K562 (cell line): Measurements from ENCODE around the gene LYRM1. TPM values are rescaled to one million over a fixed set of nuclear protein-coding genes. Genes with fewer than 3 reads are reported as not detected.

Source experiments
- CBX8 ChIP-seq: fragments of 200-600 bp; sonication (generic); IDR thresholded peaks from 2 replicates; pipeline ENCODE4 v1.6.1; 2012; ENCODE audit warnings: borderline replicate concordance, mixed run types, low read depth, mild to moderate bottlenecking, moderate library complexity, mixed read lengths, low read length, control low read depth, inconsistent platforms; ENCODE audit not compliant: poor library complexity, severe bottlenecking; ENCODE audit errors: extremely low read depth
- DPF2 ChIP-seq: fragments of 450-650 bp; IDR thresholded peaks from 2 replicates; pipeline ENCODE4 v1.6.1; 2016
- ELF1 ChIP-seq: fragments of 200-800 bp; sonication (Bioruptor generic); IDR thresholded peaks from 2 replicates; pipeline ENCODE4 v1.6.1; 2016; ENCODE audit warnings: missing genetic modification characterization, missing compliant biosample characterization
- HEY1 ChIP-seq: fragments of 250-450 bp; sonication (Bioruptor Pico); IDR thresholded peaks from 2 replicates; pipeline ENCODE4 v1.5.0; 2020; ENCODE audit warnings: mild to moderate bottlenecking, moderate library complexity, borderline replicate concordance
- KLF13 ChIP-seq: fragments of 450-650 bp; IDR thresholded peaks from 2 replicates; pipeline ENCODE4 v1.6.1; 2016; ENCODE audit warnings: missing genetic modification characterization, low read depth, mild to moderate bottlenecking, missing compliant biosample characterization, moderate library complexity, borderline replicate concordance
- MTF1 ChIP-seq: fragments of 250-450 bp; sonication (Bioruptor Pico); IDR thresholded peaks from 2 replicates; pipeline ENCODE4 v1.9.0; 2021; ENCODE audit warnings: moderate library complexity, mild to moderate bottlenecking, inconsistent platforms, borderline replicate concordance
- POLR3A ChIP-seq: IDR thresholded peaks from 2 replicates; pipeline ENCODE4 v1.6.1; 2011; ENCODE audit warnings: borderline replicate concordance, mild to moderate bottlenecking, moderate library complexity; ENCODE audit not compliant: insufficient read length, insufficient read depth; ENCODE audit errors: extremely low read depth
- RFX7 ChIP-seq: fragments of 250-450 bp; sonication (Bioruptor Pico); IDR thresholded peaks from 2 replicates; pipeline ENCODE4 v1.5.1; 2021; ENCODE audit warnings: mild to moderate bottlenecking
- RHOXF2B ChIP-seq: fragments of 250-450 bp; sonication (Bioruptor Pico); conservative IDR thresholded peaks from 2 replicates; pipeline ENCODE4 v1.5.1; 2021
- SMAD4 ChIP-seq: fragments of 250-450 bp; sonication (Bioruptor Pico); conservative IDR thresholded peaks from 2 replicates; pipeline ENCODE4 v1.8.0; 2021; ENCODE audit warnings: inconsistent platforms, mild to moderate bottlenecking, moderate library complexity
- XRCC3 ChIP-seq: fragments of 450-650 bp; IDR thresholded peaks from 2 replicates; pipeline ENCODE4 v1.6.1; 2017; ENCODE audit warnings: mild to moderate bottlenecking, moderate library complexity
- ZFP1 ChIP-seq: fragments of 450-650 bp; formaldehyde crosslinking; IDR thresholded peaks from 2 replicates; pipeline ENCODE4 v1.4.0; 2020; ENCODE audit warnings: mild to moderate bottlenecking, mixed read lengths
- ZNF232 ChIP-seq: sonication (generic); formaldehyde crosslinking; IDR thresholded peaks from 2 replicates; pipeline ENCODE4 v1.8.0; 2022; ENCODE audit warnings: mild to moderate bottlenecking, missing genetic modification reagents
- polyA plus RNA-seq, 8 experiments: library from polyadenylated mRNA; depleted of rRNA in 4 of 8; stranded (reverse) in 5 of 8; unstranded in 3 of 8; fragments of >200 nt; fragmentation: Nextera tagmentation in 2 of 8; fragmentation: Illumina TruSeq in 1 of 8; extraction: Ambion mirVana in 2 of 8; extraction: Trizol in 1 of 8; gene quantifications; 2 replicates each; pipeline versions ENCODE4 v1.2.1 to v1.2.3, GENCODE V29; 2011 to 2014; ENCODE audit warnings: inconsistent platforms in 1 of 8, missing spikeins in 1 of 8
- total RNA-seq, 7 experiments: library from RNA; depleted of rRNA in 6 of 7; stranded (reverse); fragments of >200 nt in 6 of 7; fragmentation: Illumina TruSeq in 2 of 7; extraction: Trizol in 2 of 7; gene quantifications; 2 replicates each; pipeline versions ENCODE4 v1.2.1 to v1.2.3, GENCODE V29; 2011 to 2021; ENCODE audit warnings: low replicate concordance in 1 of 7
- TF ChIP-seq, protein P1 (sequence below), 2 experiments: fragments of 450-650 bp; IDR thresholded peaks; 2 replicates each; pipeline ENCODE4 v1.6.1; 2016; ENCODE audit warnings: mild to moderate bottlenecking in 2 of 2, borderline replicate concordance in 1 of 2, low read depth in 1 of 2, moderate library complexity in 1 of 2
- TF ChIP-seq, protein P2 (sequence below): sonication (generic); formaldehyde crosslinking; IDR thresholded peaks from 2 replicates; pipeline ENCODE4 v1.5.0; 2020; ENCODE audit warnings: missing genetic modification reagents
- TF ChIP-seq, protein P3 (sequence below): fragments of 200-800 bp; sonication (Bioruptor generic); IDR thresholded peaks from 2 replicates; pipeline ENCODE4 v1.6.1; 2017; ENCODE audit warnings: missing genetic modification characterization, missing compliant biosample characterization

LYRM1 gene
- total and polyA plus RNA-seq, 9 of the 15 experiments (the other 6 are each of a cell fraction or from before 2014, with no cell fraction given): 17.5 to 44.1 (median 32.7) TPM

DNA sequence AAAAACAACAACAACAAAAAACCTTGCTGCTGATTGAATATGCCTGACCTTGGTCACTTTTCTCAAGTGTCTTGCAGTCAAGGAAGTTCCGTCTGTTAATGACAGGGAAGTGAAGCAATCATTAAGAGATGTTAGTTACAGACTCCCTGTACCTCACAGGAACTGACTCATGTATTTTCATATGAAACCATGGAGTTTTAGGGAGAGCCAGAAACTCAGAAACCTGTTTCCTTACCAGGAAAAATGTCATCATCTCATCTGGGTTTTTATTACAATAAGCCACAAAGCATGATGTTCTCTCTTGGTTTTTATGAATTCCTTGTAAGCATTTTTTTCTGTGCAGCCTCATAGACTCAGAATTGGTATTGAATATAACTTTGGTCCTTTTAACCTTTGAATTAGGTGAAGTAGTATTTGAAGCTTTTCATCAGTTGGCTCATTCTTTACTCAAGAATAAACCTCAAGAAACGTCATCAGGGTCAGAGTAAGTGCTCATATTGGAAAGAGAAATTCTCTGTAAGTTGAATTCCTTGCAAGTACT lies 10.3 kb downstream of the LYRM1 start (continued):
- TF ChIP-seq, protein P1, sequence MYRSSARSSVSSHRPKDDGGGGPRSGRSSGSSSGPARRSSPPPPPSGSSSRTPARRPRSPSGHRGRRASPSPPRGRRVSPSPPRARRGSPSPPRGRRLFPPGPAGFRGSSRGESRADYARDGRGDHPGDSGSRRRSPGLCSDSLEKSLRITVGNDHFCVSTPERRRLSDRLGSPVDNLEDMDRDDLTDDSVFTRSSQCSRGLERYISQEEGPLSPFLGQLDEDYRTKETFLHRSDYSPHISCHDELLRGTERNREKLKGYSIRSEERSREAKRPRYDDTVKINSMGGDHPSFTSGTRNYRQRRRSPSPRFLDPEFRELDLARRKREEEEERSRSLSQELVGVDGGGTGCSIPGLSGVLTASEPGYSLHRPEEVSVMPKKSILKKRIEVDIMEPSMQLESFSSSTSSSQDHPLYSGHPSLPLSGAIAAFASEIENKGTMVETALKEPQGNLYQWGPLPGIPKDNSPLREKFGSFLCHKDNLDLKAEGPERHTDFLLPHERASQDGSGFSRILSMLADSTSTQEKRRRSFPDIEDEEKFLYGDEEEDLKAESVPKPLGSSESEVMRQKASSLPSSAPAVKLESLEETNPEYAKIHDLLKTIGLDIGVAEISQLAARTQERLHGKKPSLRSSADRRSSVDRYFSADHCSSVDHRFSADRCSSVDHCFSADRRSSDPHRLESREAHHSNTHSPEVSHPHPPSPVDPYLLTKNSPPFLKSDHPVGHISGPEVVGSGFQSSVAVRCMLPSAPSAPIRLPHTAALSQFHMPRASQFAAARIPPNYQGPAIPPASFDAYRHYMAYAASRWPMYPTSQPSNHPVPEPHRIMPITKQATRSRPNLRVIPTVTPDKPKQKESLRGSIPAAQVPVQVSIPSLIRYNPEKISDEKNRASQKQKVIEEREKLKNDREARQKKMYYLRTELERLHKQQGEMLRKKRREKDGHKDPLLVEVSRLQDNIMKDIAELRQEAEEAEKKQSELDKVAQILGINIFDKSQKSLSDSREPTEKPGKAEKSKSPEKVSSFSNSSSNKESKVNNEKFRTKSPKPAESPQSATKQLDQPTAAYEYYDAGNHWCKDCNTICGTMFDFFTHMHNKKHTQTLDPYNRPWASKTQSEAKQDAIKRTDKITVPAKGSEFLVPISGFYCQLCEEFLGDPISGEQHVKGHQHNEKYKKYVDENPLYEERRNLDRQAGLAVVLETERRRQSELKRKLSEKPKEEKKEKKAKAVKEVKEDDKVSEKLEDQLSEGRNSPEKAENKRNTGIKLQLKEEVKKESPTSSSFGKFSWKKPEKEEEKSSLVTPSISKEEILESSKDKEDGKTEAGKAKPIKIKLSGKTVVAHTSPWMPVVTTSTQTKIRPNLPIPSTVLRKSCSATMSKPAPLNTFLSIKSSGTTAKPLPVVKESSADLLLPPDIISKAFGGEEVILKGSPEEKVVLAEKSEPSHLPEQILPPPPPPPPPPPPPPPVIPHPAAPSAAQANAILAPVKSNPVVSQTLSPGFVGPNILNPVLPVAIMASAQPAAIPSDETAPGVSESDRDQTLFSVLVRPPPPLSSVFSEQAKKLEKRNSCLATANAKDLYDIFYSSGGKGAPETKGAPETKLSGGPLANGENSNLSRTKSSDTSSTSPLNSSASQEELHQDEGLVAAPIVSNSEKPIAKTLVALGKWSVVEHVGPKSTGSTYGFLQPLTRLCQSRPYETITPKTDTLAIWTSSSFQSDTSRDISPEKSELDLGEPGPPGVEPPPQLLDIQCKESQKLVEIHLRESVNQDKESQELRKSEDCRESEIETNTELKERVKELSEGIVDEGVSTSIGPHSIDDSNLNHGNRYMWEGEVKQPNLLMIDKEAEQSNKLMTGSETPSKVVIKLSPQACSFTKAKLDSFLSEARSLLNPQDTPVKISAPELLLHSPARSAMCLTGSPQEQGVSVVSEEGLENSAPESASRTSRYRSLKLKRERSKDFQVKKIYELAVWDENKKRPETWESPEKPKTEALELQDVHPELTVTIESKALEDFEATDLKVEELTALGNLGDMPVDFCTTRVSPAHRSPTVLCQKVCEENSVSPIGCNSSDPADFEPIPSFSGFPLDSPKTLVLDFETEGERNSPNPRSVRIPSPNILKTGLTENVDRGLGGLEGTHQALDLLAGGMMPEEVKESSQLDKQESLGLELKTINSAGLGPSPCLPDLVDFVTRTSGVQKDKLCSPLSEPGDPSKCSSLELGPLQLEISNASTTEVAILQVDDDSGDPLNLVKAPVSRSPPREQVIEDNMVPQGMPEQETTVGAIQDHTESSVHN (IDR thresholded peaks at IDR 0.05; ENCODE audit: borderline replicate concordance in 1 of 2, low read depth in 1 of 2): peak in 1 of 2 experiments; percentile 60; a peak in 1 of 4 replicates
- no peak for TF ChIP-seq MTF1
- no peak for TF ChIP-seq KLF13 (tag)
- no peak for TF ChIP-seq POLR3A
- no peak for TF ChIP-seq ZNF232 (CRISPR knock-in tag)
- TF ChIP-seq RHOXF2B (CRISPR knock-in tag): no peak
- TF ChIP-seq HEY1 (CRISPR knock-in tag): no peak
- TF ChIP-seq XRCC3: no peak
- TF ChIP-seq, protein P2, sequence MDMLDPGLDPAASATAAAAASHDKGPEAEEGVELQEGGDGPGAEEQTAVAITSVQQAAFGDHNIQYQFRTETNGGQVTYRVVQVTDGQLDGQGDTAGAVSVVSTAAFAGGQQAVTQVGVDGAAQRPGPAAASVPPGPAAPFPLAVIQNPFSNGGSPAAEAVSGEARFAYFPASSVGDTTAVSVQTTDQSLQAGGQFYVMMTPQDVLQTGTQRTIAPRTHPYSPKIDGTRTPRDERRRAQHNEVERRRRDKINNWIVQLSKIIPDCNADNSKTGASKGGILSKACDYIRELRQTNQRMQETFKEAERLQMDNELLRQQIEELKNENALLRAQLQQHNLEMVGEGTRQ: no peak
- TF ChIP-seq ELF1 (tag): no peak
- no peak for TF ChIP-seq CBX8
- peak; percentile 28; the same call in 1 of the 2 replicates for TF ChIP-seq DPF2
- no peak; the same call in none of the 2 replicates for TF ChIP-seq SMAD4 (CRISPR knock-in tag)
- no peak for TF ChIP-seq ZFP1 (CRISPR knock-in tag)
- no peak for TF ChIP-seq RFX7 (CRISPR knock-in tag)
- TF ChIP-seq, protein P3, sequence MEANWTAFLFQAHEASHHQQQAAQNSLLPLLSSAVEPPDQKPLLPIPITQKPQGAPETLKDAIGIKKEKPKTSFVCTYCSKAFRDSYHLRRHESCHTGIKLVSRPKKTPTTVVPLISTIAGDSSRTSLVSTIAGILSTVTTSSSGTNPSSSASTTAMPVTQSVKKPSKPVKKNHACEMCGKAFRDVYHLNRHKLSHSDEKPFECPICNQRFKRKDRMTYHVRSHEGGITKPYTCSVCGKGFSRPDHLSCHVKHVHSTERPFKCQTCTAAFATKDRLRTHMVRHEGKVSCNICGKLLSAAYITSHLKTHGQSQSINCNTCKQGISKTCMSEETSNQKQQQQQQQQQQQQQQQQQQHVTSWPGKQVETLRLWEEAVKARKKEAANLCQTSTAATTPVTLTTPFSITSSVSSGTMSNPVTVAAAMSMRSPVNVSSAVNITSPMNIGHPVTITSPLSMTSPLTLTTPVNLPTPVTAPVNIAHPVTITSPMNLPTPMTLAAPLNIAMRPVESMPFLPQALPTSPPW (CRISPR knock-in tag): no peak
